Activated naive CD8-positive, alpha-beta T cell (primary cell): ENCODE data around the gene COLQ.

Source experiments
- H3K27ac Mint-ChIP-seq: one replicate; pipeline ENCODE4 v1.8.0; 2021; ENCODE audit warnings: mixed read lengths
- H3K27me3 Mint-ChIP-seq: one replicate; pipeline ENCODE4 v1.8.0; 2021; ENCODE audit warnings: mixed read lengths
- H3K36me3 Mint-ChIP-seq: one replicate; pipeline ENCODE4 v1.8.0; 2021; ENCODE audit warnings: mixed read lengths
- H3K4me1 Mint-ChIP-seq: one replicate; pipeline ENCODE4 v1.8.0; 2021; ENCODE audit warnings: low read depth, mixed read lengths
- H3K4me3 Mint-ChIP-seq: one replicate; pipeline ENCODE4 v1.8.0; 2021; ENCODE audit warnings: mild to moderate bottlenecking, mixed read lengths
- H3K9me3 Mint-ChIP-seq: one replicate; pipeline ENCODE4 v1.8.0; 2021; ENCODE audit warnings: low read depth, mixed read lengths

The COLQ gene

DNA sequence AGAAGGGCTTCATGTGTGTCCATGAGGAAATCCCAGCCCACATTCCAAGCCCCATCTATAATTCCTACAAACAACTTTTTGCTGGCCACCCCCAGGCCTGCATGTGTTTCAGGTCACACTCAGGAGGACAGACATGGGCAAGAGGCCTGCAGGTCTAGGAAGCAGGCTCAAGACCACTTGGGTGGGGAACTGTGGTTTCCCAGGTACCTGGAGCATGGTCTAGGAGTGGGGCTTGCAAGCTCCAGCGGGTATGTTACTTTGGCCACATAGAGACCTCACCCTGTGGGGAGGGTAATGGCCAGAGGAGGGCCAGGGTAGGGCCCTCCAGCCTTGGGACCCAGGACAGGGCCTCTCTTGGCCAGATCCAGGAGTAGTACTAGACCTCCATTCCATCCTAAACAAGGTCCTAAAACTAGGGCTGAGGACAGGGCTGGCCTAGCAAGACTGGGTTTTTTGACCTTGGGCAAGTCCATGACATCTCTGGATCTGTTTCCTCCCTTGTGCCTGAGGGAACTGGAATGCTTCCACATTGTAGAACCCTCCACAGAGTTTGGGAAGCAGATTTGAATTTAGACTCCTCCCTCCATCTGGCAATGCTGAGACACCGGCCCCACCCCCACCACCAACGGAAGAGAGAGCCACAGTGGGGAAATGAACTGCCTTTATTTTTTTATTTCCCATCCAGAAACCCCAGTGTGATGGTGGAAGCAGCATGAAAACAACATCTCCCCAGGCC is 71.8 kb downstream of the COLQ start:
- Mint-ChIP-seq H3K4me3 (no peak overlapping the region), H3K36me3 (peaks cover 5% of the 10 kb centered on the region), H3K9me3 (no peaks in the 10 kb centered on the region), H3K27ac (no peak overlapping the region), H3K27me3 (no peaks in the 10 kb centered on the region), H3K4me1 (no peaks in the 10 kb centered on the region)

GRCh38 chr3:15443826-15444524 is 77.5 kb downstream of the COLQ start:
- no peak overlapping the region for H3K27ac Mint-ChIP-seq
- peaks cover 6% of the 10 kb centered on the region for H3K36me3 Mint-ChIP-seq
- H3K27me3 Mint-ChIP-seq: no peaks in the 10 kb centered on the region
- no peaks in the 10 kb centered on the region for H3K9me3 Mint-ChIP-seq
- H3K4me3 Mint-ChIP-seq: no peak overlapping the region
- peaks cover 3% of the 10 kb centered on the region for H3K4me1 Mint-ChIP-seq

DNA sequence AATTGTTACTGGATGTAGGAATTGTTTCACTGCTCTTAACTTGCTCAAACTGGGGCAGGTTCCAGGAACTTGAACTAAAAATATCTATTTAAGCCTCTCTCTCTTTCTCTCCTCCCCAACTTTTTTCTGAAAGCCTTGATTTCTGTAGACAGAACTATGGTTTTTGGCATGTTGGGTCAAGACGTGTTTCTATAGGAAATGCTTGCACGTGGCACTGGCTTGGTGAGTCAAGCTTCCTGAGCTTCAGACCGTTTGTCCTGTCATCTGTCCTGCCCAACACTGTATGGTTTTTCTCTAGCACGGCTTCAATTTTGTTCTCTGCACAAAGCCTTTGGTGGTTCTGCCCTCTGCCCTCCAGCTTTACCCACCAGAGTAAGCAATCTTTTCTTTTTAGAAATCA is 80.6 kb downstream of the COLQ start:
- H3K4me3 Mint-ChIP-seq: no peak overlapping the region
- no peaks in the 10 kb centered on the region for H3K9me3 Mint-ChIP-seq
- peaks cover 8% of the 10 kb centered on the region for H3K36me3 Mint-ChIP-seq
- H3K27ac Mint-ChIP-seq: no peak overlapping the region
- peaks cover 3% of the 10 kb centered on the region for H3K4me1 Mint-ChIP-seq
- no peaks in the 10 kb centered on the region for H3K27me3 Mint-ChIP-seq

DNA sequence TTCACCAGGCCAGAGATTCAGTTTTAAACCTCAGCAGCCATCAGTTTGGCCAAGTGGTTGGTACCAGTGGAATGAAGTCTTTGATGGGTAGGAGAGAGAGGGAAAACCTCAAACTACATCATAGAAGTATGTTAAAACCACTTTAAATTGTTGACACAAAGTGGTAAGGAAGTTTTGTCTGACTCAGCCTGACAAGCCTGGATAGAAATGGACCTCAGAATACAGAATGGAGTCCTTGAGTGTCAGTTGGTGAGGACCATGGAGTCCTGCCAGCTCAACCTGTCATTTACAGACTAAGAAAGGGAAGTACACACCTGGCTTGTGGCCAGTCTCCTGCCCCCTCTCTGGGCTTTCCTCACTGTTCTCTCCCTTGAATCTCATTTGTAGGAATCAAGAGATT is 82.0 kb downstream of the COLQ start:
- H3K4me1 Mint-ChIP-seq: peaks cover 7% of the 10 kb centered on the region
- no peaks in the 10 kb centered on the region for H3K9me3 Mint-ChIP-seq

DNA sequence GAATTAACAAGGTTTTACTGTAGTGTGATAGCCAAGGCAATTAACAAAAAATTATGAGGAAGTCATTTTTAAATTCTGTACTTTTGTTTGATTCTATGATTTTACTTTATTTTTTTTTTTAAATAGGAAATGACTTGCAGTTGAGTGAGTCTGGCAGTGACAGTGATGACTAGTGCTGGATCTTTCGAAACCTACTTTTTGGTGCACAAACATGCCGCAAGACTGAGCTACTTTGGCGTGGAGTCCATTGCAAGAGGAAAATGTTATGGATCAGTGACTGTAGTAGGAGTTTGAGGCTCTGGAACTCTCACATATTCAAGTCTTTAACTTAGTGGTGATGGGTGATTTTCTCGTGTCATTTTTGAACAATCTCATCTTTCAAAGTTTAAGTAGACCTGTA is 82.5 kb downstream of the COLQ start:
- H3K36me3 Mint-ChIP-seq: peaks cover 8% of the 10 kb centered on the region
- H3K9me3 Mint-ChIP-seq: no peaks in the 10 kb centered on the region
- H3K27ac Mint-ChIP-seq: no peak overlapping the region
- H3K4me1 Mint-ChIP-seq: peaks cover 7% of the 10 kb centered on the region
- H3K27me3 Mint-ChIP-seq: no peaks in the 10 kb centered on the region
- H3K4me3 Mint-ChIP-seq: no peak overlapping the region

More for the DNA sequence above, 82.0 kb downstream of the COLQ start:
- H3K27ac Mint-ChIP-seq: no peak overlapping the region
- no peaks in the 10 kb centered on the region for H3K27me3 Mint-ChIP-seq
- H3K4me3 Mint-ChIP-seq: no peak overlapping the region
- H3K36me3 Mint-ChIP-seq: peaks cover 8% of the 10 kb centered on the region

DNA sequence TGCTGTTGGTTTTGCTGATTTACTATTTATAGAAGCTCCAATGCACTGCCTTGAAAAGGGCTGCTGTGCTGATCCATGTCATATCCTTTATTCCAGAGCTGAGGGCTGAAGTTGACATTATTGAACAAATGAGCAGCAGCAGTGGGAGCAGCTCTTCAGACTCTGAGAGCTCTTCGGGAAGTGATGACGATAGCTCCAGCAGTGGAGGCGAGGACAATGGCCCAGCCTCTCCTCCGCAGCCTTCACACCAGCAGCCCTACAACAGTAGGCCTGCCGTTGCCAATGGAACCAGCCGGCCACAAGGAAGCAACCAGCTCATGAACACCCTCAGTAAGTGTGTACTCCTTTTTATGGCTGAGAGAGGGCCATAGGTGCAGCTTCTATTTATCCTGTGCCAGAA is 85.3 kb downstream of the COLQ start:
- Mint-ChIP-seq H3K9me3 (no peaks in the 10 kb centered on the region), H3K27me3 (no peaks in the 10 kb centered on the region), H3K36me3 (peaks cover 9% of the 10 kb centered on the region), H3K4me3 (no peak overlapping the region), H3K27ac (no peak overlapping the region), H3K4me1 (peaks cover 16% of the 10 kb centered on the region)

- no peak overlapping the region for H3K27ac Mint-ChIP-seq
- H3K9me3 Mint-ChIP-seq: no peaks in the 10 kb centered on the region
- peaks cover 23% of the 10 kb centered on the region for H3K4me1 Mint-ChIP-seq
- H3K27me3 Mint-ChIP-seq: no peaks in the 10 kb centered on the region
- H3K36me3 Mint-ChIP-seq: peaks cover 7% of the 10 kb centered on the region
- no peak overlapping the region for H3K4me3 Mint-ChIP-seq
Observed at GRCh38 chr3:15434756-15435155, 86.8 kb downstream of the COLQ start.

- Mint-ChIP-seq H3K4me3 (no peak overlapping the region), H3K36me3 (peaks cover 7% of the 10 kb centered on the region), H3K4me1 (peaks cover 36% of the 10 kb centered on the region), H3K27me3 (no peaks in the 10 kb centered on the region), H3K9me3 (no peaks in the 10 kb centered on the region), H3K27ac (no peak overlapping the region)
Observed at GRCh38 chr3:15433531-15433930, 88.0 kb downstream of the COLQ start.

- Mint-ChIP-seq H3K9me3 (no peaks in the 10 kb centered on the region), H3K27ac (peak overlapping the region; percentile 0), H3K36me3 (peaks cover 7% of the 10 kb centered on the region), H3K27me3 (no peaks in the 10 kb centered on the region), H3K4me1 (peaks cover 46% of the 10 kb centered on the region), H3K4me3 (peak overlapping the region; percentile 32)
Observed at GRCh38 chr3:15431256-15431837, 90.2 kb downstream of the COLQ start.

GRCh38 chr3:15430624-15431023 is 90.9 kb downstream of the COLQ start:
- H3K27me3 Mint-ChIP-seq: no peaks in the 10 kb centered on the region
- H3K36me3 Mint-ChIP-seq: peaks cover 5% of the 10 kb centered on the region
- H3K4me3 Mint-ChIP-seq: peak overlapping the region; percentile 53
- H3K9me3 Mint-ChIP-seq: no peaks in the 10 kb centered on the region
- no peak overlapping the region for H3K27ac Mint-ChIP-seq
- H3K4me1 Mint-ChIP-seq: peaks cover 53% of the 10 kb centered on the region

- H3K36me3 Mint-ChIP-seq: peaks cover 5% of the 10 kb centered on the region
- H3K4me3 Mint-ChIP-seq: peak overlapping the region; percentile 95
- H3K27me3 Mint-ChIP-seq: no peaks in the 10 kb centered on the region
- peak overlapping the region; percentile 94 for H3K27ac Mint-ChIP-seq
- no peaks in the 10 kb centered on the region for H3K9me3 Mint-ChIP-seq
- peaks cover 60% of the 10 kb centered on the region for H3K4me1 Mint-ChIP-seq
Observed at GRCh38 chr3:15429080-15429479, 92.4 kb downstream of the COLQ start.

- Mint-ChIP-seq H3K4me1 (peaks cover 60% of the 10 kb centered on the region), H3K27ac (peak overlapping the region; percentile 94), H3K36me3 (peaks cover 3% of the 10 kb centered on the region)
Observed at GRCh38 chr3:15428539-15428938, 93.0 kb downstream of the COLQ start.

GRCh38 chr3:15427981-15428380 is 93.5 kb downstream of the COLQ start:
- no peaks in the 10 kb centered on the region for H3K36me3 Mint-ChIP-seq
- H3K27me3 Mint-ChIP-seq: no peaks in the 10 kb centered on the region
- H3K9me3 Mint-ChIP-seq: no peaks in the 10 kb centered on the region
- H3K27ac Mint-ChIP-seq: peak overlapping the region; percentile 94
- H3K4me1 Mint-ChIP-seq: peaks cover 60% of the 10 kb centered on the region
- H3K4me3 Mint-ChIP-seq: peak overlapping the region; percentile 95

More at GRCh38 chr3:15428539-15428938, 93.0 kb downstream of the COLQ start:
- peak overlapping the region; percentile 95 for H3K4me3 Mint-ChIP-seq
- H3K9me3 Mint-ChIP-seq: no peaks in the 10 kb centered on the region
- no peaks in the 10 kb centered on the region for H3K27me3 Mint-ChIP-seq

GRCh38 chr3:15427182-15427880 is 94.2 kb downstream of the COLQ start, which contains the start of the genes EAF1 and METTL6:
EAF1 (plus strand) TSS chr3:15427598; CDS start chr3:15427780, 182 bp downstream.
METTL6 (minus strand) TSS chr3:15427544; CDS start chr3:15426511, 1,033 bp downstream.
- H3K27me3 Mint-ChIP-seq: no peaks in the 10 kb centered on the region
- peaks cover 60% of the 10 kb centered on the region for H3K4me1 Mint-ChIP-seq
- H3K36me3 Mint-ChIP-seq: peaks cover 3% of the 10 kb centered on the region
- H3K4me3 Mint-ChIP-seq: peak within 1 kb of the TSS; percentile 95
- H3K27ac Mint-ChIP-seq: peak within 1 kb of the TSS; percentile 94
- no peaks in the 10 kb centered on the region for H3K9me3 Mint-ChIP-seq
